ENCODE measurements around the gene HOMEZ.
"Not testable (repeated sequence)": the region's sequence is repeated elsewhere in the genome, so short reads cannot be mapped to it uniquely, and the experiment has no call there.

The HOMEZ gene

GRCh38 chr14:23240661-23241060, 45.3 kb downstream of the HOMEZ start:
- Histone ChIP-seq H3K9me3 (ENCODE audit: control insufficient read depth, low read length) (no peaks in the 10 kb centered on the region), H3K4me1 (ENCODE audit: control insufficient read depth, insufficient read depth, low read length, poor library complexity, severe bottlenecking) (no peaks in the 10 kb centered on the region), H3K27ac (ENCODE audit: low read depth, low read length, severe bottlenecking) (no peak overlapping the region), H3K36me3 (ENCODE audit: control insufficient read depth, insufficient read depth, low read length) (no peaks in the 10 kb centered on the region), H3K4me3 (ENCODE audit: extremely low read depth, insufficient read depth, low read length, poor library complexity, severe bottlenecking) (no peak overlapping the region)
- 88% methylated on average over 1 of the region's 1 CpG; no CpG with 5 or more reads in 1 of the 2 experiments for WGBS, 2 experiments (ENCODE audit: insufficient coverage in 2 of 2)

GRCh38 chr14:23237772-23238594, 47.9 kb downstream of the HOMEZ start, which contains the start of gene RNF212B:
TSS of gene RNF212B (plus strand) at chr14:23237936. CDS start at chr14:23240346, 2,410 bp downstream.
- H3K36me3 ChIP-seq (ENCODE audit: control insufficient read depth, insufficient read depth, low read length), result no peaks in the 10 kb centered on the region
- H3K4me3 ChIP-seq (ENCODE audit: extremely low read depth, insufficient read depth, low read length, poor library complexity, severe bottlenecking), result peak within 1 kb of the TSS; percentile 2
- H3K27ac ChIP-seq (ENCODE audit: low read depth, low read length, severe bottlenecking), result peak within 1 kb of the TSS; percentile 29
- WGBS, 2 experiments (ENCODE audit: insufficient coverage in 2 of 2), result 45 to 53% methylated on average over 29 of the region's 39 CpGs
- H3K4me1 ChIP-seq (ENCODE audit: control insufficient read depth, insufficient read depth, low read length, poor library complexity, severe bottlenecking), result no peaks in the 10 kb centered on the region
- H3K9me3 ChIP-seq (ENCODE audit: control insufficient read depth, low read length), result no peaks in the 10 kb centered on the region

GRCh38 chr14:23232241-23232808, 53.6 kb downstream of the HOMEZ start:
- H3K27ac ChIP-seq (ENCODE audit: low read depth, low read length, severe bottlenecking); H3K4me3 ChIP-seq (ENCODE audit: extremely low read depth, insufficient read depth, low read length, poor library complexity, severe bottlenecking); H3K4me1 ChIP-seq (ENCODE audit: control insufficient read depth, insufficient read depth, low read length, poor library complexity, severe bottlenecking); H3K36me3 ChIP-seq (ENCODE audit: control insufficient read depth, insufficient read depth, low read length); H3K9me3 ChIP-seq (ENCODE audit: control insufficient read depth, low read length): not testable (repeated sequence)
- 86 to 98% methylated on average over 11 to 12 of the region's 38 CpGs for WGBS, 2 experiments (ENCODE audit: insufficient coverage in 2 of 2)

- no peaks in the 10 kb centered on the region for H3K36me3 ChIP-seq (ENCODE audit: control insufficient read depth, insufficient read depth, low read length)
- H3K4me3 ChIP-seq (ENCODE audit: extremely low read depth, insufficient read depth, low read length, poor library complexity, severe bottlenecking), result no peak overlapping the region
- no CpG with 5 or more reads among the region's 1 CpG for WGBS, 2 experiments (ENCODE audit: insufficient coverage in 2 of 2)
- H3K9me3 ChIP-seq (ENCODE audit: control insufficient read depth, low read length), result no peaks in the 10 kb centered on the region
- H3K4me1 ChIP-seq (ENCODE audit: control insufficient read depth, insufficient read depth, low read length, poor library complexity, severe bottlenecking), result no peaks in the 10 kb centered on the region
- no peak overlapping the region for H3K27ac ChIP-seq (ENCODE audit: low read depth, low read length, severe bottlenecking)
Measured at GRCh38 chr14:23228812-23229211, 57.1 kb downstream of the HOMEZ start.

GRCh38 chr14:23227566-23227965, 58.4 kb downstream of the HOMEZ start:
- 83 to 90% methylated on average over 1 to 2 of the region's 4 CpGs for WGBS, 2 experiments (ENCODE audit: insufficient coverage in 2 of 2)
- no peaks in the 10 kb centered on the region for H3K9me3 ChIP-seq (ENCODE audit: control insufficient read depth, low read length)
- H3K4me1 ChIP-seq (ENCODE audit: control insufficient read depth, insufficient read depth, low read length, poor library complexity, severe bottlenecking), result no peaks in the 10 kb centered on the region

GRCh38 chr14:23224958-23225357, 61.0 kb downstream of the HOMEZ start:
- H3K36me3 ChIP-seq (ENCODE audit: control insufficient read depth, insufficient read depth, low read length); H3K4me3 ChIP-seq (ENCODE audit: extremely low read depth, insufficient read depth, low read length, poor library complexity, severe bottlenecking); H3K9me3 ChIP-seq (ENCODE audit: control insufficient read depth, low read length); H3K27ac ChIP-seq (ENCODE audit: low read depth, low read length, severe bottlenecking); H3K4me1 ChIP-seq (ENCODE audit: control insufficient read depth, insufficient read depth, low read length, poor library complexity, severe bottlenecking): not testable (repeated sequence)
- WGBS, 2 experiments (ENCODE audit: insufficient coverage in 2 of 2), result no CpG with 5 or more reads among the region's 1 CpG

More at GRCh38 chr14:23227566-23227965, 58.4 kb downstream of the HOMEZ start:
- no peak overlapping the region for H3K4me3 ChIP-seq (ENCODE audit: extremely low read depth, insufficient read depth, low read length, poor library complexity, severe bottlenecking)
- H3K36me3 ChIP-seq (ENCODE audit: control insufficient read depth, insufficient read depth, low read length), result no peaks in the 10 kb centered on the region
- H3K27ac ChIP-seq (ENCODE audit: low read depth, low read length, severe bottlenecking), result no peak overlapping the region
